GM18868 (cell line): ENCODE results near the gene LMX1A.

Source experiments
- ATAC-seq: cut with Tn5 transposase; IDR thresholded peaks from one replicate; pipeline ENCODE4 v1.9.1; 2021; ENCODE audit warnings: mild to moderate bottlenecking, moderate library complexity; ENCODE audit not compliant: unreplicated experiment

LMX1A gene

DNA sequence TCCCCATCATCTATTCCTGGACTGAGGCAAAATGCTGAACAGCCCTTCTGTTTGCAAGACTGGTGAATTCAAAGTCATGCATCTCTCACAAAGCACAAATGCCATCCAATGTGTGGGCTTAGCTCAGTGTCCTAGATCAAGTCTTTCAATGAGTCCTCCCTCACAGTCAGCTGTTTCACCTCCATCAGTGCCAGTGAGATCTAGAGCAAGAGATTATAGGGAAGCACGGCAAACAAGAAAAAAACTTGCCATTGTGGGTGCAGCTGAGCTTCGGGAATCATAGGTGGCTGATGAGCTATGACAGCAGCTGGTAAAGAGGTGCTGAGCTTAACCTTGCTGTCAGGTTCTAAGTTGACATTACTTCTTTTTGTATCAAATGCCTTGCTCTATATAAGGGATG, 130.2 kb downstream of the LMX1A start:
- no peak for ATAC-seq

DNA sequence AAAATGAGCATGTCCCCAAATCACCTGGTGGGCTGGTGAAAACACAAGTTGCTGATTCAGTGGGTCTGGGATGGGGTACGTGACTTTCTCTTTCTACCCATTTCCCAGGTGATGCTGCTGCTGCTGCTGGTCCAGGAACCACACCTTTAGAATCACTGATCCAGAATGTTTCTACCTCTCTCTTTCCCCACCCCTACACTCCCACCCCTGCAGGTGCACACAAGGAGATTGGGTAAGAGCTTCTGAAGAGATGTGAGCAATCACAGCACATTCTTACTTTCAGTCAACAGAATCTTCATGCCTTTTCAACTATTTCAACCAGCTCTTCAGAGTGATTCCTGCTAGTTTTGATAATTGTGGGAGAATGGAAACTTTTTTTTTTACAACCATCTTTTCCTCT, 130.9 kb downstream of the LMX1A start:
- ATAC-seq: no peak

DNA sequence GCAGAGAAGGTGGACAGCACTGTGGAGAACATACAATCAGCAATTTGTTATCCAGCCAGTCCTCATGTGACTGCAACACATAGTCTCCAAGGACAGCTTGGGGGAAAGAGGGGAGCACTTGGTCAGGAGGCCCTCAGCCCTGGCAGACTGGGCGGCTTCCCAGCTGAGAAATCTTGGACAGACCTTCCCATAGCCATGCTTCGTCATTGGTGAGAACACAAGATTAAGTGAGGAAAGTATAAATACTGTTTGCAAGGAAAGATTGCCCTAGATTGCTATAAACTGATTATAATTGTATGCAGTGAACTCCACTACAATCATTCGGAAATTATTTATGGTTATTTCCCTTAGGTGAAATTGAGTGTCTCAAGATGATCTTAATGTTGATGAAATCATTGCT, 131.5 kb downstream of the LMX1A start:
- ATAC-seq: no peak

DNA sequence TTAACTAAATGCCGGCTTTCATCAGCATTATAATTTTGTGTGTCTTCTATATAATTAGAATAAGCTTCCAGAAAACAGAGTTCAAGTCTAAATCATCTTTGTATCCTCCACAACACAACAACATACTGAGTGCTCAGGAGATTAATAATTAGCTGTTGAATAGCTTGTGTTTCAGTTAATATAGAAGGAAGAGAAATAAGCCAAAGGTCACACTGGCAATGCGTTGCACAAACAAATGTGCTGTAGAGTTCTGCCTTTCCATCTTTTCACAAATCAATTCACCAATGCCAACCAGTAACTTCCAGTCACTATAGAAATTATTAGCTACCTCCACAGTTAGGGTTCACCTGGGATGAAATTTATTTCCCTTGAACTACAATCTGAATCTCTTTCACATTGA, 132.0 kb downstream of the LMX1A start:
- ATAC-seq: no peak

DNA sequence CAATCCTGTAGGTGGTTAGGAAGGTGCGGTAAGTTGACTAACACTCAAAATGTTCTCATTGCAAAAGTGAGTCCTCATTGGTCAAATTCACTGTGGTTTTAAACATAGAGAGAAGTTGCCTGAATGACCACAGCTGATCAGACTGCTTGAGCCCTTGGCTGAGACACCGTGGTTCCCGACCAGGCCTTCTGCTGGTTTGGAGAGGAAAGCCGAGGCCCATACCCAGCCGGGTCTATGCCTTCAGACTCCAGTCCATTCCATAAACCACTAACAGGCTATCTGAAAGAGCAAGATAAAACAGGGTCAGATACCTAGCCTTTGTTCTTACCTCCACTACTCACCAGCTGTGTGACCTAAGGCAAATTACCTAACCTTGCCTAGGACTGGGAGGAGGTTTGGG, 133.9 kb downstream of the LMX1A start:
- no peak for ATAC-seq

DNA sequence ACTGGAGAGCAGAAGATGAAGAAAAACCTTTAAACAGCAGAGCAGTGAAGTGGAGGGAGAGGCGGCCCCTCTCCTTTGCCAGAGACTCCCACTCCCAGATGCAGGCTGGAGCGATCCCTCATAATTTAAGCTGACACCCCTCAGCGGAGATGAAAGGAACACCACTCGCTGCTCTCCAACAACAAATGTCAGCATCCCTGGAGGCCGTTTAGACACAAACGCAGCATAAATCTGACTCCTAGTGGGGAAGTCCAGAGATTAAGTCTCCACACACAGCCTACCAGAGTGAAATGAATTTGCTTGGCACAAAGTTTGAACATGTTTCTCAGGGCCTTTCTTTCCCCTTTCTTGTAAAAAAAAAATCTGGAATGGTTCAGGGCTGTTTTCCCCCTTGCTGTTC, 137.8 kb downstream of the LMX1A start:
- ATAC-seq: no peak

DNA sequence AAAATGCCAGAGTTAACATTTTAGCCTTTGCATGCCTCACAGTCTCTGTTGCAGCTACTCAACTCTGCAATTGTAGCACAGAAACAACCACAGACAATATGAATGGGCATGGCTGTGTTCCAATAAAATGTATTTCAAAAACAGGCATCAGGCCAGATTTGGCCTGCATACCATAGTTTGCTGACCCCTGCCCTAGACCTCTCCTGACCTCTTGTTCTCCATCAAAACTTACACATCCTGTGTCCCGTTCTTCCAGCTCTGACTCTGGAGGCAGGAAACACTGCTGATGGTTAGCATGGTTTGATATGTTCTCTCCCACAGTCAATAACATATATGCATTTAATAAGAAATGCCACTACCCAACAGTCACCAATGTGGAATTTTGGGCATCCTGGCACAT, 138.6 kb downstream of the LMX1A start:
- no peak for ATAC-seq

DNA sequence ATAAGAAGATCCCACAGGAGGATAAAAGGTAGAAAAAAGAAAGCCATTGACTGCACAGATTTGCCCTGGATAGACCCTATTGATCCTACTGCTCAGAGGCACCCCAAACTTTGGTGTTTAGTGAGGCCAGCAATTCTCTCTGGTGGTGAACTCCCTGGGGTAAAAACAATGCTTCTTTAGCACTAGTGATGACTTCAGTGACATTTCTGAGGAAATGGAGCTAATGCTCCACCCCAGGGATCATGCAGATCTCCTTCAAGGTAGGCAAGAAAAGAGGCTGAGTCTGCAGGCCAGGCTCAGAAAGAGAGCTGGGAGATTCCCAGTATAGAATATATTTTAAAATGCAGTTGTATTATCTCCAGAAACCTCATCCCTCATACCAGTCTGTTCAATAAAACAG, 140.3 kb downstream of the LMX1A start:
- ATAC-seq: no peak

DNA sequence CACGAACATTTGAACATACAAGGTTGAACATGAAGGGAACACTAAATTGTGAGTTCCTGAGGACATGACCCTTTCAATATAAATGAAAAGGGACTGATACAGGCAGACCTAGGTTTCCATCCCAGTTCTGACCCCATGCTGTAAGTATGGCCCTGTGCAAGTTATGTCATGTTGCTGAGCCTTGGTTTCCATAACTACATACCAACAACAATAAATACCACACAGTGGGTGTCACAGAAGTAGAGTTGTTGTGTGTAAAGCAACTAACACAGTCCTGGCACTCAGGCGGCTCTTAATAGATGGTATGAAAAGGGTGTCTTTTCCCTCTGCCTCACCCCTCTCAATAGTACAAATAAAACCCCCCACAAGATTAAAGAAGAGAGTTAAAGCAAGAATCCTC, 140.8 kb downstream of the LMX1A start:
- ATAC-seq: no peak

DNA sequence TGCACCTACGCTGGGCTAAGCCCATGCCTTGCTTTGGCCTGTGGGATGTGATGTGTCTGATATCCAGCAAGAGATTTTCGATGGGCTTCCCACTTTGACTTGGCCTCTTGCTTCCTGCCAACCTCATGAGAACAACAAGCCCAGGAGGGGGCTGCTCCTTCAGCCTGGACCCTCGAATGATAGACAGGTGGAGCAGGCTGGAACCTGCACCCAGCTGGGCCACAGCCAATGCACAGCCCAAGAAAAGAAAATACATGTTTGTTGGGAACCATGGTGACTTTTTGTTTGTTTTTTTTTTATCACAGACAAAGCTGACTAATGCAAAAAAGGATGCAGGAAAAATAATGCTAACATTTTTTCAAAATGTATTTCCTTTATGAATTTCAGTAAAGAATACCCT, 144.3 kb downstream of the LMX1A start:
- ATAC-seq: no peak

DNA sequence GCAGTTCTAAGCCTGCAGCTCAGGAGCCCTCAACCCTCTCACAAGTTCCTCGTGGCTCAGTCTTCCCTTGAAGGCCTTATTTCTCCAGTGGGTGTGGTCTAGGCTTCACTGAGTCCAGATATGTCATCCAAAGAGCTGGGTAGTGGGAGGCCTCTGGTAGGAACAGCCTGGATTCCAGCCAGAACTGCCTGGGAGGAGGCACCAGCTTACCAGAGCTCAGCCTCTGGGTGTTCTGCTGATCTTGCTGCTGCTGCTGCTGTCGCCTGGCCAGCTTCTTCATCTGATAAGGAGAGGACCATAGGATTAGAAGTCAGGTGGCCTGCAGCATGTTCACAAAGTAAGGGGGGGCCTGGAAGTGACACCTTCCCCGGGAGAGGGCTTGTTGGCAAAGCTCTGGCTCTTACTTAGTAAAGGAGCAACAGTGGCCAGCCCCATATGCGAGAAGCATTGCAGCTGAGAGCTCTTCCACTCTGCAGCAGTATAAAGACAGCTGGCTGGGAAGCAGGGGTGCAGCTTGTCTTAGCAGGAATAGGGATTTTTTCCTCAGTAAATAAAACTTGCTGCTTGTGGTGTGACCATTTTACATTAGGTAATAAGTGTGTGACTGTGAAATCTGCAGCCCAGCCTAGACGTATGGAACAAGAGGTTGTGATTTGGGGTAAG, 148.5 kb downstream of the LMX1A start:
- no peak for ATAC-seq

DNA sequence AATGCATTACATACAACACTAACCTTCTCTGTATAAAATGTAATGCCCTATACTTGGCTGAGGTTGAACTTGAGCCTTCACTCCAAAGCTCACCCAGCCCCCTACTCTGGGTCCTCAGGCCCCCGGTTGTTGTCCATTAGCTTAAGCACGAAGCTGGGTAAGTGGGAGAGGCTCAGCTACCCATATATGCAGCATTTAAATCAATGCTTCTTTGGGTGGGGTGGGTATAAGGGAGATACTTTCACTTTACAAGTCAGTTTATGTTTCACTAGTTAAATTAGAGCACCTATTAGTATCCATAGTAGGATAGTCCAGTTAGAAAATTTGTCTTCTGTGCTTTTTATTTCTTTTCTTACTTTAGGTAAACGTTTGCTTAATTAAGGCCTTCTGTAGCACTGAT, 151.4 kb downstream of the LMX1A start:
- ATAC-seq: no peak

DNA sequence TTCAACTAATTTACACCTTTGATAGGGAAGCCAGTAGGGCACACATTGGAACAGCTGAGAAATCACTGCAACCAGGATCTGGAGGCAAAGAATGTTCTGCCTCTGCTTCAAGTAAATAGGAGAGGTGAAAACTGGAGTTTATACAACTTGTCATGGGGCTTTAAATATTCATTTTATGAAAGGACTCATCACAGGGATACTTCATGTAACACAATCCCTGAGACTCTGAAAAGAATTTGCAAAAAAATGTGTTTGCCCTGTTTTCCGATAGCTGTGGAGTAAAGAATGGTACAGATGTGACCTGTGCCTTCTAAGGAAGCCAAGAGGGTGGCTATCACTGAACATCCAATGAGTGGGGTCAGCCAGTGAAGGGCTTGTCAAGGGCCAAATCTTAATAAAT, 152.0 kb downstream of the LMX1A start:
- no peak for ATAC-seq

DNA sequence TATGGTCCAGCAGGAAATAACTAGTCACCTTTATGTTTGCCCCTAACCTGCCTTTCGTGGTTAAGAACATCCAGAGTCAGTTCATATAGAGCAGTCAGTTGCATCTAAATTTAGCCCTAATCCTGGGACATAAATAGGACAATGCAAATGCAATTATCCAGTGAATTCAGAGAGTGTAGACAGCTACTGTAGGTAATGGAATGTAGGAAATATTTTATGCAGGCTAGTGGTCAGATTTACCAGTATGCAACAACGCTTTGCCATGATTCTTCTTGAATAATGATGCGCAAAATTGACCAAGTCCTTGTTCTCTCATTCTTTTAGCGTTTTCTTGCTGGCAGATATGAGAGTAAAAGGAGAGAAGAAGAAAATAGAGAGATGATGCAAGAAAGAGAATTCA, 165.4 kb downstream of the LMX1A start:
- no peak for ATAC-seq

DNA sequence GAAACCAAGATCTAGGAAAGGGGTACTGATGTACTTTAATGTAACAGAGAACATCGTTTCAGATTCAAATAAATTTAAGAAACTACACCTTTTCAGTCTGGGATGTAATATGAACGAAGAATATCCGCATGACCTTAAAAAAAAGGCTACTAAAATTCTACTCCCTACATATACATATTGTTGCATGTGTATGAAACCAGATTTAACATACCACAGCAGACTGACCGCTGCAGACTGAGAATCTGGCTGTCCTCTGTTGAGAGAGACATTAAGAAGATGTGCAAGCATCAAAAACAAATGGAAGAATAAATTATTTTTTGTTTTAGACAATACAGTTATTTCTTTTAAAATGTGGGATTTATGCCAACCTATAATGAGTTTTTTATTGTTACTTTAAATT, 166.6 kb downstream of the LMX1A start:
- no peak for ATAC-seq

DNA sequence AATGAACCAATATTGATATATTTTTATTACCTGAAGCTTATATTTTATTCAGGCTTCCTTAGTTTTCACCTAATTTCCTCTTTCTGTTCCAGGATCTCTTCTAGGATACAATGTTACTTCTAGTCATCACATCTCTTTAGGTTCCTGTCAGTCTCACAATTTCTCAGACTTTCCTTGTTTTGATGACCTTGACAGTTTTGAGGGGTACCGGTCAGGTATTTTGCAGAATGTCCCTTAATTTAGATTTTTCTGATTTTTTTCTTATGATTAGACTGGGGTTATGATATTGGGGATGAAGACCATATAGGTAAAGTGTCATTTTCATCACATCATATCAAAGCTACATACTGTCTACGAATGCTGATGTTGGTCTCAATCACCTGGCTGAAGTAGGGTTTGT, 167.5 kb downstream of the LMX1A start:
- no peak for ATAC-seq

DNA sequence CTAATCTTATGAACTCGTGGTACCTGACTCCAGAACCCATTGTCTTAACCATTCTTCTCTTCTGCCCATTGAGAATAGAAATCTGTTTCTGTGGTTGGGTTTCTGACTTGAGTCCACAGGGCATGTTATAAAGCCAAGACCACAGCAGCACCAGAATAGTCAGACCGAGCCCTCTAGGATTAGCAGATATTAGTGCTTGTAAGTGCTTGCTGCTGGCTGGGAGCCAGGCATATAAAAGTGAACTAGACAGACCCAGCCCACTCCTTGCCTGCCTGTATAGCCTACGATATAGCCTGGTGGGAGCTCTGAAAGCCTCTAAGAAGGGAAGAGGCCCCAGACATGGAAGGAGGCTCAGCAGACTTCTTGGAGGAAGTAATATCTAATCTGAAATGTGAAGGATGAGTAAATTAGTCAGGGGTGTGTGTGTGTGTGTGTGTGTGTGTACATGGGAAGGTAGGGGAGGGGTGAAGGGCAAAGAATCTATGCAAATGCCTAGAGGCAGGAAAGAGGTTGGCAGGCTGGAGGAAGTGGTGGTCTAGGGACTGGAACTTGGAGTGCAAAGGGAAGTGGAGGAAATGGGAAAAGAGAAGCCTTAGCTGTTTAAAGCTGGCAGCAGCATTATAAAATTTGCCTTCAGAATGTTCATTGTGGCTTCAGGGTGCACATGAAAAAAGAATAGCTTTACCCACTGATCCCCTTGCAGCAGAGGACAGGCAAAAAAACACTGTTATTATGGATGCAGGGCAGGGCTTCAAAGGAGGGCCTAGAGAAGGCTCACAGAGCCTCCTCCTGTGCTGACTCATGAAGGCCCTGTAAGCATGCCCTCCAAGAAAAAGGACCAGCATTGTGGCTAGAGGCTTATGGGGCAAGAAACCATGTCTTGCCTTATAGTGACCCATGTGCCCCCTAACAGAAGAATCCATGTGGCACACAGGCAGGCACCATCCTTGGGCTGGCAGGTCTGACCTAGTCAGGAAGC, 169.2 kb downstream of the LMX1A start:
- no peak for ATAC-seq

DNA sequence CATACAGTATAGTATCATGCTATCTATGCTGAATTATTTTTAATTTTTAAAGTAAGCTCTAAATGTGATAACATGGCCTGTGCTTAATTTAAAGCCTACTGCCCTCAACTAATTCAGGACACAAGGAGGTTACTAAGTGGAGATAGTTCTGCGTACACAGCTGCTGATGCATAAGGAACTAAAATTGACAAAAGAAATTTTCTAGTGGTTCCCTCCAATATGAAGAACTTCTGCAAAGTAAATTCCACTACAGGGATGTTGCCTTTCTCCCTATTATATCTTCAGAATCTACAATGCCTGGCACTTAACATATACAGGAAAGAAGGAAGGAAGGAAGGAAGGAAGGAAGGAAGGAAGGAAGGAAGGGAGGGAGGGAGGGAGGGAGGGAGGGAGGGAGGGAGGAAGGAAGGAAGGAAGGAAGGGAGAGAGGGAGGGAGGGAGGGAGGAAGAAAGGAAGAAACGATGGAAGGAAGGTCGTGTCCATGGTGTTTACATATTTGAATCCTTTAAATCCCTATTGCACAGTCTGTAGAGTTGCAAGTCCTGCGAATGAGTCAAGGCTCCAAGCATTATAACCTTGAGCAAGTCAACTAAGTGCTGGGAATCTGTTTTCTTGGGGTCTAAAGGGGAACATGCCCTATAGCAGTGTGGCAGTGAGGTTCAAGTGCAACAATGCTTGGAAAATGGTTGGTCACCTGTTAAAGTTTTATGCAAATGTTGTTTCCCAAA, 171.2 kb downstream of the LMX1A start:
- ATAC-seq: no peak

DNA sequence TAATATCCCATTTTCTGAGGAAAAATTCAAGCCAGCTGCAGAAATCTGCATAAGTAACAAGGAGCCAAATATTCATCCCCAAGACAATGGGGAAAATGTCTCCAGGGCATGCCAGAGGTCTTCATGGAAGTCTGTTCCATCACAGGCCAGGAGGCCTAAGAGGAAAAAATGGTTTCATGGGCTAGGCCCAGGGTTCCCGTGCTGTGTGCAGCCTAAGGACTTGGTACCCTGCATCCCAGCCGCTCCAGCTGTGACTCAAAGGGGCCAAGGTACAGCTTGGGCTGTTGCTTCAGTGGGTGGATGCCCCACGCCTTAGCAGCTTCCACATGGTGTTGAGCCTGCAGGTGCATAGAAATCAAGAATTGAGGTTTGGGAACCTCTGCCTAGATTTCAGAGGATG, 173.5 kb downstream of the LMX1A start:
- ATAC-seq: no peak

DNA sequence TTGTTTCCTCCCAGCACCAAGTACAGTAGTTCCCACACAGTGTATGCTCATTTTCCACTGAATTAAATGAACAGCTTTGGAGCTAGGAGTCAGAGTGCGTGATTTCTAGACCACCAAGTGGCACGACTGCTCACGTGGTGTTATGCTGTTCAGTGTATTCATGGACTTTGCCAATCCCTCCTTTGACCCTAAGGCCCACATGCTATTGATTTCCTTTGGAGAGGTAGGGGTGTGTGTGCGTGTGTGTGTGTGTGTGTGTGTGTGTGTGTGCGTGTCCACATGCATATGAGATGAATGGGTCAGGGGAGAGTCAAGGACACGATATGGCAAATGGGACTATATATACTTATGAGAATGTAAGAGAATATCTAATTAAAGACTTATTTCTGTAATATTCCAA, 177.2 kb downstream of the LMX1A start:
- ATAC-seq: no peak

DNA sequence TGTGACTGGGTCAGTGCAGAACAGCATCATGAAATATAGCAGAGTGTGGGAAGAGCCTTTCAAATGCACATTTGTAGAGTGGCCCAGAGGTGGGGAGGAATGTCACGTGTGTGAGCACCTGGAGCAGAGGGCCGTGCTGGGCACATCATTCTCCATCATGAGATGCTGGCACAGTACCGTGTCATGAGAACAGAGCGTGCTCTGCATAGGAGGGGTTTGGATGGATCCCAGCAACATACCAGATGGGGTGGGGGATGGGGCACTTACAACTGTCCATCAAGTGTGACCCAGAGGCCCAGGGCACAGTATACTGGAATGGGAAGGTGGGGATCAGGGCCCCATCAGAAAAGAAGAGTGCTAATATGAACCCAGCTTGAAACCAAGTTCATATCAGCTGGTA, 182.0 kb downstream of the LMX1A start:
- ATAC-seq: no peak

DNA sequence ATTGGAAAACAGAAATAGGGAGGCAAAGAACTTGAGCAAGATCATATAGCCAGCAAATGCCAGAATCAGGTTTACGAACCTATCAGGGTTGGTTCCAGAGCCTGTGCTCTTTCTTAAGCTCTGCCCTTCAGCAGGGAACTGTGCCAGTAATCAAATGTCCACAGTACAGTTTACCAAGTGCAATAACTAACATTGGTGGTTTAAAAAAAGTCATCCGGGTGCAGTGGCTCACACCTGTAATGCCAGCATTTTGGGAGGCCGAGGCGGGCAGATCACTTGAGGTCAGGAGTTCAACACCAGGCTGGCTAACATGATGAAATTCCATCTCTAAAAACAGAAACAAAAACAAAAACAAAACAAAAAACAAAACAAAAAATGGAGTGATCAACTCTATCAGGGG, 182.7 kb downstream of the LMX1A start:
- no peak for ATAC-seq
